GM10266 (cell line): ENCODE results near the gene ROR1.

Source experiments
- DNase-seq: peaks from one replicate; pipeline ENCODE4 v3.0.0; 2012; ENCODE audit errors: extremely low spot score
- CTCF ChIP-seq: IDR thresholded peaks from 2 replicates; pipeline ENCODE4 v1.5.1; 2012; ENCODE audit warnings: mild to moderate bottlenecking, low read depth; ENCODE audit not compliant: control insufficient read depth, insufficient read depth; ENCODE audit errors: missing control alignments

The ROR1 gene

GRCh38 chr1:64127297-64127696 is 353.5 kb downstream of the ROR1 start:
- no peak for TF ChIP-seq CTCF
- DNase-seq: no peak

GRCh38 chr1:64129701-64130100 is 355.9 kb downstream of the ROR1 start:
- no peak for DNase-seq
- no peak for TF ChIP-seq CTCF

DNA sequence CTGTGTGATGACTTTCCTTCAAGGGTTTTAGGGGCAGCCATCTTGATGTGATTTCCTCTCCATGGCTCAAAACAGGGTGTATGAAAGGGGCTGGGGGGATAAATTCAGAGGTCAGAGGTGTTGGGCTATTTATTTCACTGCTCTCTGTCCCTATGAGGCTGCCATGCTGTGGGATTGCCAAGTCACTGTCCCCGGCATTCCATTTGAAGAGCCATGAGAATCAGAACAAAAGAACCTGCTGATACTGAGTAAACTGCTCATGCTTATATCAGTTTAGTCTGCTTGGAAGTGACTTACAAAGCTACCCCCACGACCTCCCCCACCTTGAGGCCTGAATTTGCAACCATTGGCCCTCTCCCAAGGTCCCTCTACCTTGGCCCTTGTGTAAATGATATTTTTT is 357.3 kb downstream of the ROR1 start:
- TF ChIP-seq CTCF: no peak
- DNase-seq: no peak

DNA sequence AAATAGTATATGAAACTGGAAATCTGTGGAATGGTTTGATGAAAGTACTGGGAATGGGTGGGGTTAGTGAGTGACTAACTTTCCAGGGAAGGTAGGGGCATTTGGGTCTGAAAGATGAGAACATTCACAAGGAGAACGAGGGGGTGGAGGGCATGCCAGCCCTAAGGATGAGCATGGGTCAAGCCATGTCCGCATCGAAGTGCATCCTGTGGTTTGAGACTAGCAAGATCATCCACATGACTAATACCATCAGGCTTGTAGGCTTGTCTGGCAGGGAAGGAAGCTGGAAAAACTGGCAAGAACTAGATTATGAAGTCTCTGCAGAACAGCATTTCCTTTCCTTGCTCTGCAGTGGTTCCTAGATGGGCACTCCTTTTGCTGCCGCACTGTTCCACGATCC is 359.2 kb downstream of the ROR1 start:
- no peak for DNase-seq

DNA sequence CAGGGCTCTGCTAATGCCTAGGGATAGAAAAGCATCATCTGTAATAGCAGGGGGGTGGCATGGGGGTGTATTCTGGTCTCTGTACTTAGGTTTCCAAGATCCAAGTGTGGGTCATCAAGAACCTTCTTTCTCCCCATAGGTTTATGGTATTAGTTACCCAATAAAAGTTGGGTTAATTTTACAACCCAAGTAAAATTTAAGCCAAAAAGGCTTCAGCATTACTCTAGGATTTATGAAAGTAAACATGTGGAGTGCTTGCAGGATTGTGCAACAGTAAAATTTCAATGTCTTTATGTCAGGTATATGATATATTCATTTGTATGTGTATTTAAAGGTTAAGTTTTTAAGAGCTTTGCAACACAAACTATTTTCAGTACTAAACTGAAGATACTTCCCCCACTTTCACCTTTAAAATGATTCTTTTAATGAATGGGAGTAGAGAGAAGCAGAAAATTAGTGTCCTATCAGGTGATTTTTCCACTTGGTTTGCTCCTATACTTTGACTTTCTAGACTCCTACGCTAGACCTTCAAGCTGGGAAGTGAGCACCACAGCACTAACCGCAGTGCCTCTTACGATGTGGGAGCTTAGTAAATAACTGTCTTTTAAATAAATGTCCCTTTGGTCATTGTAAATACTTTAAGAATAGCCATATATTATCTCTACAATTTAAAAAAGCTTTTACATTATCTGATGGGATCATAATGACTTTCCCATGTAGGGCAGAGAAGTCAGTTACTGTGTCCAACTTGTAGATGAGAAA is 361.8 kb downstream of the ROR1 start:
- no peak for TF ChIP-seq CTCF
- DNase-seq: no peak

More for the DNA sequence above, 359.2 kb downstream of the ROR1 start:
- no peak for TF ChIP-seq CTCF

DNA sequence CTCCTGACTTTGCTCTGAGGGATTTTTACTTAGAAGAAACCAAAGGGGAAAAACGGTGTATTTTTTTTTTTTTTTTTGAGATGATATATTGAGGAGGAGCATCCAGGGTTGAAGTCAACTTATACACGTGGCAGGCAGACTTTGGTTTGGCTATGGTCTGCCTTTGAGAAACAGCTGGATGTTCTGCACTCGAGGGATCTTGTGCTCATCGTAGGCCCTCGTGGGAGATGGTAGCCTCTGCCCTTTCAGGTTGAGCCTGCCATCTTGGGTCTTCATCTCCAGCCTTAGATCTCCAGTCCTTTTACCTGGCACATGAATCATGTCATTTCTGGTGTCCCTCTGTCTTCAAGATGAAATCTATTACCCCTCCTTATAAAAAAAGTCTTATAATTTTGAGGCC is 362.5 kb downstream of the ROR1 start:
- DNase-seq: no peak
- TF ChIP-seq CTCF: no peak

- peak; percentile 46 for DNase-seq
- TF ChIP-seq CTCF: peak; percentile 91
These were observed 363.1 kb downstream of the ROR1 start for GRCh38 chr1:64136752-64137411.
